ENCODE results near the gene DUSP21. TPM values are rescaled to one million over a fixed set of nuclear protein-coding genes. Genes with fewer than 3 reads are reported as not detected.

Gene DUSP21
- total RNA-seq, 1 experiment from 2014 or later, result not detected

DNA sequence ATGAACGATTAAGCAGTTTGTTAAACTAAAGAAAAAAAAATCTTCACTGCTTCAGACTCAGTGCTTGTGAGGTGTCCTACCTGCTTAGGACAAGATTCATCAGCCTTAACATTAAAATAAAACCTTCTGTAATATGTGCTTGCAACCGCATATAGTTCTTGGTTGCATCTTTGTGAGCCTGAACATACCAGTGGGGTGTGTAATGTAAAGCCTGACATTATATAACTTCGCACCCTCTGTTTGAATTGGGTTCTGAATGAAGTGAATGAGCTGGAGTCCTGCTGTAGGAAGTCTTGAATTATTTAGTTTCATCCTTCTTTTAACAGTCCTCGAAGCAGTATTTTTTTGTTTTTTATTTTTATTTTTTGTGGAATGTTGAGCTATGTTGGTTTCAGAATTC lies 32.3 kb downstream of the DUSP21 start:
- Mint-ChIP-seq H3K4me3 (ENCODE audit: unreplicated experiment) (peak overlapping the region; percentile 91), H3K9me3 (ENCODE audit: unreplicated experiment) (no peaks in the 10 kb centered on the region), H3K27me3 (ENCODE audit: insufficient read depth, unreplicated experiment) (no peaks in the 10 kb centered on the region), H3K27ac (ENCODE audit: low read depth, unreplicated experiment) (no peak overlapping the region), H3K36me3 (ENCODE audit: insufficient read depth, unreplicated experiment) (peaks cover 2% of the 10 kb centered on the region), H3K4me1 (ENCODE audit: insufficient read depth, unreplicated experiment) (peaks cover 5% of the 10 kb centered on the region)
- CTCF ChIA-PET, result interaction anchor here (0.6 to 1.3 kb wide), 5 partner anchors 12 to 338 kb away, joined by 3 to 4 read pairs (median 3); no protein-coding TSS in a partner anchor
- TF ChIP-seq, protein P1, sequence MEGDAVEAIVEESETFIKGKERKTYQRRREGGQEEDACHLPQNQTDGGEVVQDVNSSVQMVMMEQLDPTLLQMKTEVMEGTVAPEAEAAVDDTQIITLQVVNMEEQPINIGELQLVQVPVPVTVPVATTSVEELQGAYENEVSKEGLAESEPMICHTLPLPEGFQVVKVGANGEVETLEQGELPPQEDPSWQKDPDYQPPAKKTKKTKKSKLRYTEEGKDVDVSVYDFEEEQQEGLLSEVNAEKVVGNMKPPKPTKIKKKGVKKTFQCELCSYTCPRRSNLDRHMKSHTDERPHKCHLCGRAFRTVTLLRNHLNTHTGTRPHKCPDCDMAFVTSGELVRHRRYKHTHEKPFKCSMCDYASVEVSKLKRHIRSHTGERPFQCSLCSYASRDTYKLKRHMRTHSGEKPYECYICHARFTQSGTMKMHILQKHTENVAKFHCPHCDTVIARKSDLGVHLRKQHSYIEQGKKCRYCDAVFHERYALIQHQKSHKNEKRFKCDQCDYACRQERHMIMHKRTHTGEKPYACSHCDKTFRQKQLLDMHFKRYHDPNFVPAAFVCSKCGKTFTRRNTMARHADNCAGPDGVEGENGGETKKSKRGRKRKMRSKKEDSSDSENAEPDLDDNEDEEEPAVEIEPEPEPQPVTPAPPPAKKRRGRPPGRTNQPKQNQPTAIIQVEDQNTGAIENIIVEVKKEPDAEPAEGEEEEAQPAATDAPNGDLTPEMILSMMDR (IDR thresholded peaks at IDR 0.05; ENCODE audit: unreplicated experiment), result no peak
- peak; percentile 26 for DNase-seq (ENCODE audit: unreplicated experiment)
- intact Hi-C loops (cut with micrococcal nuclease), result loop anchor here (10.0 kb wide), 1 partner anchor 921 kb away; no protein-coding TSS in a partner anchor
- BruUV-seq (replicated peaks), result no TSS peak
- POLR2A ChIA-PET, result interaction anchor here (0.6 to 5.8 kb wide), 7 partner anchors 23 to 513 kb away, joined by 3 to 56 read pairs (median 4); no protein-coding TSS in a partner anchor

DNA sequence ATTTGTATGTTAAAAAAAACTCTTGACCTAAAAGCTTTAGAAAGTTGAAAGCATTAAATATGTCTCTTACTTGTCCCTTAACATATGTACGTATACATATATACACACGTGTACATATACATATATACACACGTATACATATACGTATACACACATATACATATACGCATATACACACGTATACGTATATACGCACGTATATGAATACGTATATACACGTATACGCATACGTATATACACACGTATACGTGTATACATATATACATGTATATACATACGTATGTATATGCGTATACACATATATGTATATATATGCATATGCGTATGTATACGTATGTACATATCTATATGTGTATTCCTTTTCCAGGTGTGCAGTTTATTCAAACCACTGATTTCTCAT lies 32.9 kb downstream of the DUSP21 start:
- Mint-ChIP-seq H3K4me1 (ENCODE audit: insufficient read depth, unreplicated experiment) (no peaks in the 10 kb centered on the region), H3K27me3 (ENCODE audit: insufficient read depth, unreplicated experiment) (no peaks in the 10 kb centered on the region), H3K4me3 (ENCODE audit: unreplicated experiment) (no peak overlapping the region), H3K36me3 (ENCODE audit: insufficient read depth, unreplicated experiment) (peaks cover 7% of the 10 kb centered on the region), H3K27ac (ENCODE audit: low read depth, unreplicated experiment) (no peak overlapping the region), H3K9me3 (ENCODE audit: unreplicated experiment) (no peaks in the 10 kb centered on the region)
- intact Hi-C loops (cut with micrococcal nuclease), result loop anchor here (10.0 kb wide), 1 partner anchor 922 kb away; no protein-coding TSS in a partner anchor
- TF ChIP-seq, protein P1 (IDR thresholded peaks at IDR 0.05; ENCODE audit: unreplicated experiment), result no peak
- DNase-seq (ENCODE audit: unreplicated experiment), result no peak
- ChIA-PET CTCF (interaction anchor here (0.6 to 1.1 kb wide), 3 partner anchors 13 to 339 kb away, joined by 3 read pairs; no protein-coding TSS in a partner anchor), POLR2A (interaction anchor here (0.6 to 5.8 kb wide), 5 partner anchors 22 to 512 kb away, joined by 3 to 56 read pairs (median 3); no protein-coding TSS in a partner anchor)
- no TSS peak for BruUV-seq (replicated peaks)

- DNase-seq (ENCODE audit: unreplicated experiment), result no peak
- peaks cover 6% of the 10 kb centered on the region for H3K4me1 Mint-ChIP-seq (ENCODE audit: insufficient read depth, unreplicated experiment)
- H3K27me3 Mint-ChIP-seq (ENCODE audit: insufficient read depth, unreplicated experiment), result no peaks in the 10 kb centered on the region
- no peaks in the 10 kb centered on the region for H3K9me3 Mint-ChIP-seq (ENCODE audit: unreplicated experiment)
- POLR2A ChIA-PET, result interaction anchor here (0.5 kb wide), 1 partner anchor 17 kb away, joined by 3 read pairs; no protein-coding TSS in a partner anchor
- H3K36me3 Mint-ChIP-seq (ENCODE audit: insufficient read depth, unreplicated experiment), result peaks cover 13% of the 10 kb centered on the region
- BruUV-seq (replicated peaks), result no TSS peak
- intact Hi-C loops (cut with micrococcal nuclease), result loop anchor here (10.0 kb wide), 1 partner anchor 924 kb away; no protein-coding TSS in a partner anchor
- CTCF ChIA-PET, result no interaction called here
- no peak overlapping the region for H3K27ac Mint-ChIP-seq (ENCODE audit: low read depth, unreplicated experiment)
- TF ChIP-seq, protein P1 (IDR thresholded peaks at IDR 0.05; ENCODE audit: unreplicated experiment), result no peak
- no peak overlapping the region for H3K4me3 Mint-ChIP-seq (ENCODE audit: unreplicated experiment)
These were observed 35.0 kb downstream of the DUSP21 start for GRCh38 chrX:44878780-44879179.

GRCh38 chrX:44881549-44881948 lies 37.7 kb downstream of the DUSP21 start:
- Mint-ChIP-seq H3K4me3 (ENCODE audit: unreplicated experiment) (no peak overlapping the region), H3K9me3 (ENCODE audit: unreplicated experiment) (no peaks in the 10 kb centered on the region), H3K27ac (ENCODE audit: low read depth, unreplicated experiment) (no peak overlapping the region), H3K27me3 (ENCODE audit: insufficient read depth, unreplicated experiment) (no peaks in the 10 kb centered on the region), H3K4me1 (ENCODE audit: insufficient read depth, unreplicated experiment) (peaks cover 15% of the 10 kb centered on the region), H3K36me3 (ENCODE audit: insufficient read depth, unreplicated experiment) (peaks cover 13% of the 10 kb centered on the region)
- TF ChIP-seq, protein P1 (IDR thresholded peaks at IDR 0.05; ENCODE audit: unreplicated experiment), result no peak
- no peak for DNase-seq (ENCODE audit: unreplicated experiment)
- POLR2A ChIA-PET, result interaction anchor here (0.7 to 2.2 kb wide), 3 partner anchors 8 to 312 kb away, joined by 3 to 9 read pairs (median 5); partner anchors contain the start of gene KDM6A
- BruUV-seq (replicated peaks), result no TSS peak
- intact Hi-C loops (cut with micrococcal nuclease), result no loop called here
- CTCF ChIA-PET, result interaction anchor here (0.8 to 0.9 kb wide), 2 partner anchors 23 to 365 kb away, joined by 3 to 5 read pairs; no protein-coding TSS in a partner anchor

All from MCF 10A (cell line).